T-cell (primary cell): ENCODE results near the gene SCAPER. TPM values are rescaled to one million over a fixed set of nuclear protein-coding genes. Genes with fewer than 3 reads are reported as not detected.

Source experiments
- ATAC-seq, 4 experiments: fragments of 200-7000 bp in 3 of 4; fragments of 150-1000 bp in 1 of 4; cut with Tn5 transposase; replicated peaks in 1 of 4; 1 replicate in 3 of 4; 2 replicates in 1 of 4; pipeline ENCODE4 v1.10.0; 2021; ENCODE audit warnings: moderate library complexity in 3 of 4, mild to moderate bottlenecking in 2 of 4, moderate number of reproducible peaks in 1 of 4
- CTCF ChIA-PET, 2 donors: fragments of 300-600 bp; sonication (Branson Sonifier 250); formaldehyde crosslinking; loops; one replicate each; lab custom pipeline; 2022; ENCODE audit warnings: antibody characterized with exemption in 2 of 2; lab: Charles Lee
- POLR2A ChIA-PET, 2 donors: fragments of 300-600 bp; sonication (Branson Sonifier 250); formaldehyde crosslinking; loops; one replicate each; lab custom pipeline; 2022; ENCODE audit warnings: antibody characterized with exemption in 2 of 2; lab: Charles Lee
- DNase-seq, 35 experiments: peaks; one replicate each; pipeline versions ENCODE4 v3.0.0 to v3.0.0-alpha.2; 2013 to 2023
- H3K27ac ChIP-seq: one replicate; pipeline ENCODE4 v1.5.1; 2013; ENCODE audit warnings: low read length
- H3K27me3 ChIP-seq, 2 experiments: replicated peaks in 1 of 2; 1 replicate in 1 of 2; 2 replicates in 1 of 2; pipeline versions ENCODE4 v1.6.1 to v1.7.0; 2013; ENCODE audit warnings: low read length in 1 of 2, mixed read lengths in 1 of 2; ENCODE audit not compliant: control insufficient read depth in 2 of 2, insufficient read depth in 2 of 2; ENCODE audit errors: extremely low read depth in 1 of 2
- H3K36me3 ChIP-seq, 2 donors: 1 replicate in 1 of 2; 2 replicates in 1 of 2; pipeline versions ENCODE4 v1.6.1 to v1.7.0; 2013; ENCODE audit warnings: low read length in 1 of 2; ENCODE audit not compliant: control insufficient read depth in 2 of 2, insufficient read depth in 1 of 2; ENCODE audit errors: extremely low read depth in 1 of 2
- H3K4me1 ChIP-seq, 2 experiments: 1 replicate in 1 of 2; 2 replicates in 1 of 2; pipeline versions ENCODE4 v1.6.1 to v1.7.0; 2013; ENCODE audit warnings: low read length in 2 of 2, mixed read lengths in 1 of 2; ENCODE audit not compliant: insufficient read depth in 2 of 2, control insufficient read depth in 1 of 2; ENCODE audit errors: extremely low read depth in 1 of 2
- H3K4me3 ChIP-seq, 2 donors: 1 replicate in 1 of 2; 2 replicates in 1 of 2; pipeline versions ENCODE4 v1.5.1 to v1.7.0; 2013; ENCODE audit warnings: mild to moderate bottlenecking in 2 of 2, low read length in 1 of 2, moderate library complexity in 1 of 2; ENCODE audit not compliant: control insufficient read depth in 1 of 2; ENCODE audit errors: extremely low read depth in 1 of 2
- H3K9me3 ChIP-seq: 2 replicates; pipeline ENCODE4 v1.7.0; 2013
- H3K27ac Mint-ChIP-seq, 2 donors: one replicate each; pipeline ENCODE4 v1.8.0; 2020 to 2021; ENCODE audit warnings: mild to moderate bottlenecking in 2 of 2, mixed read lengths in 2 of 2
- H3K27me3 Mint-ChIP-seq, 2 donors: one replicate each; pipeline ENCODE4 v1.8.0; 2021 to 2022; ENCODE audit warnings: mixed read lengths in 2 of 2
- H3K36me3 Mint-ChIP-seq: one replicate; pipeline ENCODE4 v1.8.0; 2021; ENCODE audit warnings: mixed read lengths
- H3K4me1 Mint-ChIP-seq, 3 donors: one replicate each; pipeline ENCODE4 v1.8.0; 2020 to 2022; ENCODE audit warnings: mixed read lengths in 3 of 3, mild to moderate bottlenecking in 1 of 3
- H3K4me3 Mint-ChIP-seq, 3 donors: one replicate each; pipeline ENCODE4 v1.8.0; 2020 to 2022; ENCODE audit warnings: mild to moderate bottlenecking in 3 of 3, mixed read lengths in 3 of 3, moderate library complexity in 3 of 3
- H3K9me3 Mint-ChIP-seq, 3 donors: one replicate each; pipeline ENCODE4 v1.8.0; 2020 to 2022; ENCODE audit warnings: mixed read lengths in 3 of 3
- WGBS: methylation state at CpG from one replicate; pipeline ENCODE4 v1.1.5; 2013; ENCODE audit warnings: missing lambda C conversion rate; ENCODE audit not compliant: insufficient coverage; 5-methylcytosine and 5-hydroxymethylcytosine counted together
- total RNA-seq, 35 experiments: library from RNA in 6 of 35; stranded (reverse) in 6 of 35; fragments of 120-200 nt in 1 of 35; gene quantifications; one replicate each; pipeline versions ENCODE4 v1.2.1 to v1.2.4 and lab custom pipeline; 2013 to 2026

SCAPER gene
- total RNA-seq, 5 donors from 2014 or later (not counting 1 experiment from before 2014, with no cell fraction given): 32.5 to 59.4 (median 44.1) TPM

GRCh38 chr15:76588811-76589747, 316.1 kb downstream of the SCAPER start:
- Mint-ChIP-seq H3K36me3 (peaks cover 26% of the 10 kb centered on the region), H3K9me3 (peaks cover 0 to 2% (median 0%) of the 10 kb centered on the region in 3 donors), H3K4me1 (peaks cover 0 to 8% (median 0%) of the 10 kb centered on the region in 3 donors), H3K27ac (no peak overlapping the region), H3K4me3 (no peak overlapping the region), H3K27me3 (no peaks in the 10 kb centered on the region)
- Histone ChIP-seq H3K4me3 (no peak overlapping the region), H3K27ac (no peak overlapping the region), H3K9me3 (no peaks in the 10 kb centered on the region), H3K27me3 (no peaks in the 10 kb centered on the region), H3K36me3 (peaks cover 0 to 2% of the 10 kb centered on the region in 2 donors), H3K4me1 (no peaks in the 10 kb centered on the region)
- DNase-seq (no peak), ATAC-seq (no peak)
- WGBS: 95% methylated on average over 4 of the region's 7 CpGs
- CTCF ChIA-PET: no interaction called here
- POLR2A ChIA-PET: interaction anchor here in 1 of 2 donors (0.5 kb wide), 1 partner anchor 1620 kb away, joined by 7 read pairs; no protein-coding TSS in a partner anchor

GRCh38 chr15:76585576-76585897, 319.6 kb downstream of the SCAPER start:
- no peaks in the 10 kb centered on the region for H3K27me3 ChIP-seq
- Mint-ChIP-seq H3K4me3 (no peak overlapping the region), H3K27ac (no peak overlapping the region), H3K4me1 (no peaks in the 10 kb centered on the region), H3K27me3 (no peaks in the 10 kb centered on the region), H3K36me3 (peaks cover 47% of the 10 kb centered on the region), H3K9me3 (peaks cover 0 to 25% (median 18%) of the 10 kb centered on the region in 3 donors)
- ATAC-seq: no peak
- POLR2A ChIA-PET: no interaction called here
- no peak overlapping the region for H3K4me3 ChIP-seq
- peaks cover 3% of the 10 kb centered on the region for H3K9me3 ChIP-seq
- DNase-seq: no peak
- H3K27ac ChIP-seq: no peak overlapping the region
- CTCF ChIA-PET: no interaction called here
- peaks cover 0 to 2% of the 10 kb centered on the region in 2 donors for H3K36me3 ChIP-seq
- no peaks in the 10 kb centered on the region for H3K4me1 ChIP-seq

GRCh38 chr15:76584868-76585575, 320.1 kb downstream of the SCAPER start:
- H3K9me3 Mint-ChIP-seq: peaks cover 0 to 26% (median 18%) of the 10 kb centered on the region in 3 donors
- no peaks in the 10 kb centered on the region for H3K4me1 Mint-ChIP-seq
- no peak for DNase-seq
- H3K27ac ChIP-seq: no peak overlapping the region
- peaks cover 3% of the 10 kb centered on the region for H3K9me3 ChIP-seq
- H3K36me3 ChIP-seq: peaks cover 0 to 2% of the 10 kb centered on the region in 2 donors
- no peaks in the 10 kb centered on the region for H3K27me3 Mint-ChIP-seq
- H3K27ac Mint-ChIP-seq: no peak overlapping the region
- no peaks in the 10 kb centered on the region for H3K27me3 ChIP-seq
- WGBS: 100% methylated on average over 1 of the region's 2 CpGs
- H3K36me3 Mint-ChIP-seq: peaks cover 46% of the 10 kb centered on the region
- no peak for ATAC-seq
- no peak overlapping the region for H3K4me3 ChIP-seq
- H3K4me3 Mint-ChIP-seq: no peak overlapping the region
- H3K4me1 ChIP-seq: no peaks in the 10 kb centered on the region
- CTCF ChIA-PET: no interaction called here
- POLR2A ChIA-PET: no interaction called here

- H3K4me1 ChIP-seq: no peaks in the 10 kb centered on the region
- no CpG with 5 or more reads among the region's 5 CpGs for WGBS
- H3K9me3 ChIP-seq: peaks cover 3% of the 10 kb centered on the region
- no peak for ATAC-seq
- no peaks in the 10 kb centered on the region for H3K27me3 ChIP-seq
- H3K27ac Mint-ChIP-seq: no peak overlapping the region
- H3K9me3 Mint-ChIP-seq: peaks cover 0 to 26% (median 18%) of the 10 kb centered on the region in 3 donors
- peaks cover 0 to 6% (median 6%) of the 10 kb centered on the region in 3 donors for H3K4me1 Mint-ChIP-seq
- peaks cover 35% of the 10 kb centered on the region for H3K36me3 Mint-ChIP-seq
- no peak overlapping the region for H3K4me3 ChIP-seq
- ChIA-PET CTCF (no interaction called here), POLR2A (no interaction called here)
- no peaks in the 10 kb centered on the region for H3K36me3 ChIP-seq
- H3K27me3 Mint-ChIP-seq: no peaks in the 10 kb centered on the region
- no peak for DNase-seq
- no peak overlapping the region for H3K27ac ChIP-seq
- no peak overlapping the region for H3K4me3 Mint-ChIP-seq
Observed at GRCh38 chr15:76582550-76582949, 322.6 kb downstream of the SCAPER start.

- H3K4me3 Mint-ChIP-seq: no peak overlapping the region
- 95% methylated on average over 5 of the region's 5 CpGs for WGBS
- H3K27ac Mint-ChIP-seq: no peak overlapping the region
- Histone ChIP-seq H3K36me3 (no peaks in the 10 kb centered on the region), H3K4me1 (no peaks in the 10 kb centered on the region), H3K27me3 (no peaks in the 10 kb centered on the region), H3K9me3 (peaks cover 3% of the 10 kb centered on the region), H3K27ac (no peak overlapping the region), H3K4me3 (no peak overlapping the region)
- peaks cover 0 to 18% (median 10%) of the 10 kb centered on the region in 3 donors for H3K4me1 Mint-ChIP-seq
- H3K36me3 Mint-ChIP-seq: peaks cover 55% of the 10 kb centered on the region
- ChIA-PET POLR2A (no interaction called here), CTCF (no interaction called here)
- ATAC-seq: no peak
- peaks cover 0 to 24% (median 16%) of the 10 kb centered on the region in 3 donors for H3K9me3 Mint-ChIP-seq
- DNase-seq: no peak
- H3K27me3 Mint-ChIP-seq: no peaks in the 10 kb centered on the region
Observed at GRCh38 chr15:76577879-76578512, 327.1 kb downstream of the SCAPER start.
